C4-2B (cell line): ENCODE data around the gene GPR65.

Source experiments
- CTCF ChIP-seq: fragments of 450-650 bp; conservative IDR thresholded peaks from 2 replicates; pipeline ENCODE4 v1.5.1; 2017; ENCODE audit warnings: mild to moderate bottlenecking
- ZFX ChIP-seq: fragments of 450-650 bp; IDR thresholded peaks from 2 replicates; pipeline ENCODE4 v1.6.1; 2017

GRCh38 chr14:88049266-88049665, 44.3 kb downstream of the GPR65 start:
- TF ChIP-seq CTCF = no peak
- no peak for TF ChIP-seq ZFX
